HG03025 (cell line): ENCODE results near the gene GGNBP2.

Experiments used
- ATAC-seq: cut with Tn5 transposase; IDR thresholded peaks from one replicate; pipeline ENCODE4 v1.9.1; 2021; ENCODE audit warnings: mild to moderate bottlenecking, moderate library complexity; ENCODE audit not compliant: unreplicated experiment, low FRiP score

The GGNBP2 gene

GRCh38 chr17:36547776-36548175 is 3.1 kb downstream of the GGNBP2 start:
- no peak for ATAC-seq

GRCh38 chr17:36550491-36551417 is 6.0 kb downstream of the GGNBP2 start:
- ATAC-seq, result no peak

- ATAC-seq, result no peak
Observed at GRCh38 chr17:36553459-36553858, 8.7 kb downstream of the GGNBP2 start.

GRCh38 chr17:36566081-36566480 is 21.4 kb downstream of the GGNBP2 start:
- ATAC-seq, result no peak

GRCh38 chr17:36575028-36575427 is 30.3 kb downstream of the GGNBP2 start:
- ATAC-seq, result no peak

- ATAC-seq, result no peak
Observed at GRCh38 chr17:36576793-36577192, 32.1 kb downstream of the GGNBP2 start.

- ATAC-seq, result no peak
Observed at GRCh38 chr17:36578671-36579070, 34.0 kb downstream of the GGNBP2 start.

GRCh38 chr17:36583787-36584186 is 39.1 kb downstream of the GGNBP2 start:
- no peak for ATAC-seq

GRCh38 chr17:36586138-36586537 is 41.4 kb downstream of the GGNBP2 start:
- ATAC-seq, result no peak

- no peak for ATAC-seq
Observed at GRCh38 chr17:36590082-36590481, 45.4 kb downstream of the GGNBP2 start.

GRCh38 chr17:36591434-36592315 is 47.0 kb downstream of the GGNBP2 start, which contains the start of gene DHRS11:
TSS of gene DHRS11 (plus strand) at chr17:36591879. CDS start at chr17:36592010, 131 bp downstream.
- peak; percentile 57 for ATAC-seq

GRCh38 chr17:36592316-36592715 is 47.6 kb downstream of the GGNBP2 start:
- ATAC-seq, result peak; percentile 8

- ATAC-seq, result no peak
Observed at GRCh38 chr17:36592716-36593321, 48.1 kb downstream of the GGNBP2 start.

GRCh38 chr17:36593656-36594316 is 49.1 kb downstream of the GGNBP2 start:
- no peak for ATAC-seq

- no peak for ATAC-seq
Observed at GRCh38 chr17:36594626-36595401, 50.1 kb downstream of the GGNBP2 start.

- ATAC-seq, result no peak
Observed at GRCh38 chr17:36597226-36597625, 52.5 kb downstream of the GGNBP2 start.

- no peak for ATAC-seq
Observed at GRCh38 chr17:36597866-36598777, 53.4 kb downstream of the GGNBP2 start.

GRCh38 chr17:36598951-36599401 is 54.3 kb downstream of the GGNBP2 start:
- ATAC-seq, result no peak
